GM18502 (cell line): ENCODE measurements around the gene GOLGB1.
"Not testable (repeated sequence)": the region's sequence is repeated elsewhere in the genome, so short reads cannot be mapped to it uniquely, and the experiment has no call there.

Experiments
- ATAC-seq: cut with Tn5 transposase; IDR thresholded peaks from one replicate; pipeline ENCODE4 v1.9.1; 2021; ENCODE audit warnings: mild to moderate bottlenecking; ENCODE audit not compliant: unreplicated experiment, poor library complexity

GOLGB1 gene

DNA sequence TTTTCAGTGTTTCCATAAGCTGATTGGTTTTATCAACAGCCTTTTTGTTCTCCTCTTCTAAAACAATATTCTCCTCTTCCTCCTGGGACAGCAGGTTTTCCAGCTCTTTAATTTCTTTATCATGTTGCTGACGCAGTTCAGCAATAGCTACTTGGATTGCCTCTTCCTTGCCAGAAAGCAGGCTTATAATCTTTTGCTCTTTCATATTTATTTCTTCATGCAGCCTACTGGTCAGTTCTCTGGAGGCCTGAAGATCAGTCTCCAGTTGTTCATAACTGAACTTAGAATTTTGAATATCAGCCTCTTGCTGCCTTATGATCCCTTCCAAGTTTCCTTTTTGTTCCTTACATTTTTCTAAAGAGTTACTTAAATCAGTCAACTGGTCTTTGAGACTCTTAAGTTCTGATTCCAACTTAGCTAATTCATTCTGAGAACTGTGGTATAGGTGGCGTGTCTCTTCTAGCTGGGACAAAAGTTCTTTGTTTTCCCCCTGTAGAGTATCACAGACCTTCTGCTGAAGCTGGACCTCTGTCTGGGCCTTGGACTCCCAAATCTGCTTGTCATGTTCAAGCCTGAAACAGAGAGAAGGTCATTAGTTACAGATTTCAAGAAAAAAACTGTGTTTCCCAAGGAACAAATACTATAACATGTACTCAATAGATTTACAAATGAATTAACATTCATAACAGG is 57.4 kb downstream of the GOLGB1 start:
- ATAC-seq: no peak

DNA sequence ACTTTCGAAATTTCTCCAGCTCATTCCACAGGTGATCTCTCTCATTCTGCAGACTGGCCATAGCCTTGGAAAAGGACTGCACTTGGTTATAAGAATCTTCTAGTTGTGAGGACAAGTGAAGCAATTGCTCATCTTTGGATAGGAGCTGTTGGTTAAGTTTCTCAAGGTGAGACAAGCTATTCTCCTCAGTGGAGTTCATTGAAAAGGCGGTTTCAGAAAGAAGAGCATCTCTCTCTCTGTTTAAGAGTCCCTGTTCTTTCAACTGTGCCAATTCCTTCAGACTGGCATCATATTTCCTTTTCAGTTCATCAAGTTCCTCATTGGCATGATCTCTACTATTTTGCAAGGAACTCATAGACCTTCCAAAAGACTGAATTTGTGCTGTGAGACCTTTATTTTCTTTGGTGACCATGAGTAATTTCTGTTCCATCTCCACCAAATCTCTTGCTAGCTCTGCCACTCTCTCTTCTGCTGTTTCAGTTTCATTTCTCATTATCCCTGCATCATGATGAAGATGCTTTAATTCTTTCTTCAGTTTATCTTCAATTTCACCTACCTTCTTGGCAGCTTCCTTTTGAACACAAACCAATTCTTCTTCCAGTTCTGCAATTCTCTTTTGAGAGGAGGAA is 58.6 kb downstream of the GOLGB1 start:
- ATAC-seq: peak; percentile 71

DNA sequence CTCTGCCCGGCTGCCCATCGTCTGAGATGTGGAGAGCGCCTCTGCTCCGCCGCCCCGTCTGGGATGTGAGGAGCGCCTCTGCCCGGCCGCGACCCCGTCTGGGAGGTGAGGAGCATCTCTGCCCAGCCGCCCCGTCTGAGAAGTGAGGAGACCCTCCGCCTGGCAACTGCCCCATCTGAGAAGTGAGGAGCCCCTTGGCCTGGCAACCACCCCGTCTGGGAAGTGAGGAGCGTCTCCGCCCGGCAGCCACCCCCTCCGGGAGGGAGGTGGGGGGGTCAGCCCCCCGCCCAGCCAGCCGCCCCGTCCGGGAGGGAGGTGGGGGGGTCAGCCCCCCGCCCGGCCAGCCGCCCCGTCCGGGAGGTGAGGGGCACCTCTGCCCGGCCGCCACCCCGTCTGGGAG is 60.8 kb downstream of the GOLGB1 start:
- ATAC-seq: not testable (repeated sequence)

DNA sequence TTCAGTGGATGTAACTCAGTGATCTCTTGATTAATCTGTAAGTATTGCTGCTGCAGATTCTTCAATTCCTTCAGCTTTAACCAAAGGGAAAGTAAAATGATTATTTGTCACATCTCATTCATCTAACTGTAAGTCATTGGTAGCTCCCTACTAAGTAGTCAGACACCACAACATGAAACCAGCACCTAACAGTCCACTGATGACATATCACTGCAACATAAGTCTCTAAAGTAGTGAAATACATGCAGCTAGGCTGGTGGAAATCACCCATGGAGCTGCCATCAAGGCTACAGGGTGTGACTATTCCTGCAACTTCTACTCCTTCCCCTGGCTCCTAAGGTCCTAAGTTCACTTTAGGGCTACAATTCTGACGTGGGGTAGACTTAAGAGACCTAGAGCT is 67.7 kb downstream of the GOLGB1 start:
- ATAC-seq: no peak

DNA sequence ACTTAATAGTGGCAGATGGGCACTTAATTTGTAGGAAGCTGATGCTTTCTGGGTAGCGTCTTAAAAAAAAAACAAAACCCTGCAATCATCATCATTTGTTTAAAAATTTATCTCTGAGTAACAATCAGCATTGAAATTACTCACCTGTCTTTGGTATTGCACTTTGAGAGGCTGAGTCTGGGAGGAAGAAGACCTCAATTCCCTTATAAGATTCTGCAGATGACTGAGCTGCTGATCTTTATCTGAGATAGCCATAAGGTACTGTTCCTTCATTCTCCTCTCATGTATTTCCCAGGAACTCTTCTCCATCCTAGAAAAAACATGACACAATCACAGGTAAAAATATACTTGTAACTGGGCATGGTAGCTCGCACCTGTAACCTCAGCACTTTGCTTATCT is 72.4 kb downstream of the GOLGB1 start:
- no peak for ATAC-seq

DNA sequence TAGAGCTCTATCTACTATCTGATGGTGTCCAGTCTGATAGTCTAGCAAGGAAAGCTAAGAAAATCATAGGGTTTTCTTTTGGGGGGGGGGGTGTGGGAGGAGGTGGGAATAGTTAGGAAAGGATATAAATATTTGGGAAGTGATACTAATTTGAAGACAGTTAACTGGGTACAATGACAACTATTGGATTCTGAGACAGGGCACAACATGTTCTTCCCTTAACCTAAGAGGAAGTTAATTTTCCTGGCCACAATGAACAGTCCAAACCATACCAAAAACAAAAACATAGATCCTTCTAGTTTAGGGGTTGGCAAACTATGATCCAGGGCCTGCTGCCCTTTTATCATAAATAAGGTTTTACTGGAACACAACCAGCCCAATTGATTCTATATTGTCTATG is 78.9 kb downstream of the GOLGB1 start:
- no peak for ATAC-seq

DNA sequence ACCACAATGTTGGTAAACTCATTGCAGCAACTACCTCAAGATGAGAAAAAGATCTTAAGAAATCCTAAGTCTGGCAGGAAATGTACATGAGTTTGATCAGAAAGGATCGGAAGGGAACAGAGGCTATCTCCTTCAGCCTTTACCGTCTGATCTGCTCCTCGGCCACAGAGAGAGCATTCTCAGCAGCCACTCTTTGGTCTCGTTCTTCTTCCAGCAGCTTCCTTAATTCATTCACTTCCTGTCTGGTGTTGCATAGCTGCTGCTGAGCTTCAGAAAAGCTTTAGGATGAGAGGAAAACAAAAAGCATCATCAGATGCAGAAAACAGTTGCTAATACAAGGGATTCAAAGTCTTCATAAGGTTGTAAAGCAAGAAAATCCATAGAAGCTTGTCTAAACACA is 82.2 kb downstream of the GOLGB1 start:
- no peak for ATAC-seq

DNA sequence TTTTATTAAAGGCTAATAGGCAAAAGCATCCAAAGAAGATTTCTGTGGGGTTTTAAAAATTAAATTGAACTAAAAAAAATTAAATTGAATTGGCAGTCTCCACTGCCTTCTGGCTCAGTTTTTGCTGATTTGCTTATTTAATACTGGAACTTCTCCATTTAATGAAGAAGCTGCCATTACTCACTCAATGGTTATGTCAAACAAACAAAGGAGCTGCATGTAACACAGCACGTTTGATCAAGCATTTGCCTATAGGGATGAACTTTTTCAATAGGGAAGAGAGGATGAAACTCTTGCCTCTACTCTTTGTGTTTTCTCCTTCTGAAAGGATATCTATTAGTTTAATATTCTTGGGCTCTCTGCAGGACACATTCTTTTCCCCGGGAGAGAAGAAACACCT is 84.1 kb downstream of the GOLGB1 start:
- ATAC-seq: no peak

DNA sequence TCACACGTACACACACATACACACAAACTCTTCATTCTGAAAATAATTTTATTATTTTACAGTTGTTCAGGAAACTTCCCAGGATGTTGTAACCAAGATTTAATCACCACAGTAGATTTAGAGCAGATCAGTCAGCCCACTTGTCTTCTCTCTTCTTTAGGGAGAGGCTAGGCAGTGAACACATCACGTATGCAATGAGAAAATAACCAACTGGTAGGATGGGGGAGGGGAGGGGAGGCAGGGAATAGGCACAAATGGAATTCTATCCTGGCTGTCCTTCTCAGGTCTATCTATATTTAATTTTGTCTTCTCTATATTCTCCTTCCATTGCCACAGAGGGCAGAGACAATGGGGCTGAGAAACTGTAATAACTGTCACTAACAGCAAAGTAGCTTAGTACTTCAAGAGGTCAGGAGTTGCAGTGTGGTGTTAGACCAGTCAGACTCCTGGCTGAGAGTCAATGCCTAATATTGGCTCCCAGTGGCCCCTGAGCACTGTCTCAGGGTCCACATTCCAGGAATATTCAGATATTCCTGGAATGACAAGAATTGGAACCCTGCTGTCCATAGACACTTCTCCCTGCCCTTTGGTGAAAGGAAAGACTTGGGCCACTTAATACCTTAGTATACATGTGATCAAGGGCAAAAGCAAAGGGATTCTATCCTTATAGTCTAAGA is 86.2 kb downstream of the GOLGB1 start:
- no peak for ATAC-seq

DNA sequence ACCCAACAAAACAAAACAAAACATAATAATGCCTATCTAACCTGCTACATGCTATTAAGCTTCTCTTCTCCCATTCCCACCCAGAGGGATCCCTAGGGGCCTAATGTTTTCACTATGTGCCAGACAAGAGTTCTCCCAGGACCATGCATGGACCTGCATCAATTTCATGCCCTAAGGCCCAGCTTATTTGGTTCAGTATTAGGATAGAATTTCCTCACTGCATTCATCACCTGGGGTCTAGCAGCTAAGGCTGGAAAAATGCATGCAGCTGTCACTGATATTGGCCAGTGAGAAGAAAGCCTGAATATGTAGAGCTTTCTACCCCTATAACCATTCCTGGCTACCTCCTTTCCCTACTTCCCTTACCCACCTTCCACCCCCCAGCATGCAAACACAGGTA is 86.8 kb downstream of the GOLGB1 start:
- no peak for ATAC-seq

DNA sequence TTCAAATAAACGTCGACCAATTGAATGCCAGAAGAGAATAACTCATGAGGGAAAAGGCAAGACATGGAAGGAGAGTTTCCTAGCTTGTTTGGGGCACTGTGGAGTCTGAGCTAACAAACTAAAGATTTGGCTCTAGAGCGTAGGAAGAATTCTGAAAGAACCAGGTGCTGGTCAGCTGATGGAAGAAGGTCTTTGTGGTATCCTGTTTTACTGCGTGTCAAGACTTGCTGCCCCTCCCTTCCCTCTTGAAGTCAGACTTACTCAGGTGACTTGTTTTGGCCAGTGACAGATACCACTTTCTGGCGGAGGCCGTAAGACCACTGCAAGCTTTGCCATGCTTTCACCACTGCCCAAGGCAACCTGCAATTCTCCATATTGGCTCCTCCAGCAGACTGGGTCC is 88.2 kb downstream of the GOLGB1 start:
- ATAC-seq: no peak

DNA sequence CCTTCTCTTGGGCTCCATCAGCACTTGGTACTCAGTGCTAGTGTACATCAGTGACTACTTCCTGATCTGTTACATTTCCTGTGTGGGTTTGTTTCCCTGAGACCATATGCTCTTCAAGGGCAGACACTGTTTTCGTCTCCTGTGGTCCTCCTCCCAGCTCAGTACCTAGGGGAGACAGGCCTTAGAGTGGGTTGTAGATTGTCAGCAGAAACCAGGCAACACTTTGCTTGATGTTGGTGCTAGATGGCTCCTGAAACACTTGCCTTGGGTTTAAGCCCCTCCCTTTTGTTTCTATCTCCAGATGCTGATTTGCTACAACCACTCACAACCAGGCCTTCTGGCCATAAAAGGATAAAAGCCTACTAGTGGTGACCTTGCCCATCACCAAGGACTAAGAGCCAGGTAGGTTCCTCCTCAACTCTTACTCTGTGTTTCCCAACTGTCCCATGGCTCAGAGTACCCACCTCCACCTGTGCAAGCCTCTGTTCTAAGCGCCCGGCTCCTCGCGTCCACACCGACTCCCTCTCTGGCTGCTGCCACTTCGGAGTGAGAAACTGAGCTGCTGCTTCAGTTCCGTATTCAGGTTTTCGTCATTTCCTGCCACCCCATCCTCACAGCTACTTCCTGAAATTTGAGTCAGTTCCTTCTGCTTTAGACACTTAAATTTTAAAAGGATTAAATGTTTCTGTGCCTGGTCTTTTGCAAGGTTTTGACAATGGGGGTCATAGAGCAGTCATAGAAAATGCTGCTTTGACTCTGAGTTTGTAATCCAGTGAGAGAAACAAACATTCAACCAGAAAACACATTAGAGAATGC is 89.0 kb downstream of the GOLGB1 start, which contains the start of gene HCLS1:
TSS of gene HCLS1 (minus strand) at position 548 of the 816 bp plus-strand sequence. CDS start 2,556 bp downstream, outside the sequence.
- peak; percentile 90 for ATAC-seq

DNA sequence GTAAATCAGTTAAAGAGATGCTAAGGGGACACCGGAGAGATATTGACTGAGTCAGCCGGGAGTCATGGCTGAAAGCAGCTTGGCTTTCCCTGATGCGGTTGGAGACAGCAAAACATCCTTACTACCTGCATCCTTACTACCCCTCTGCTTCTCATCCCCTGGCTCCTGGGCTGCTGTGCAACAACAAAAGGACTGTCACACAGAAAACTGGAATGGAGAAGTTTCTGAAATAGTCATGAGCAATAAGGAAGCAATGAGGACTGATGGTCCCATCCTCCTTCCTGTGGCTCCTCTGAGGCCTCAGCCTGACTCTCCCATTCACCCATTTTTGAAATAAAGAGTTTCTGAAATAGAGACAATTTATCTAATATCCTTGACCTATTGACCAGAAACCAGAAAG is 90.0 kb downstream of the GOLGB1 start:
- ATAC-seq: no peak

DNA sequence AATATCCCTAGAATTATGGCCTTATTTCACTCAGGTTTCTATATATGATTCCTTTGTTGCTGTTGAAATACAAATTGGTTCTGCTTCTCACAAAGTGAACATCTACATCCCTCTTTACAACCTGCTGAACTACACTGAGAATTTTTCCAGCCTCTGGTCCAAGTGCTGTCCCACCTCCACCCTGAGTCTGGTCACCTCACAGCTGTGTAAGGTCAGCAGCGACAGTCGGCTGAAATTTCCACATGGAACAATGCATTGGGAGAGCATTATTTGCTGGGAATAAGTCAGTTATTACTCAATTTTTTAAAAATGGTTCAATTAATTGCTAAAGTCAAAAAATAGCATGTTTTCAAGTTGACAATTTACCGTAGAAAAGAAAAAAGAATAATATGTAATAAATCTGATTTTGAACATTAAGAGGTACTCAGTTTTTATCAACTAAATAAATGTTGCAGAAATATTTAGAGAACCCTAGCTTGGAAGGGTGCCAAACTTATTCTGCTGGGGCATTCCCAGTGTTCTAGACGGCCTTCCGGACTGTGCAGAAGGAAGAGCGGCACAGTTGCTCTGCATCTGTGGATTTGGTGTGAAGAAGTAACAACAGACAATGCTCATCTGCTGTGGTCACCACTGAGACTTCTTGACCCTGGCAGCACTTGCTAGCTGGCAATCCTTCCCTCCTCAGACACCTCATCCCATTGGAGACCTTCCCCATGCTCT is 90.7 kb downstream of the GOLGB1 start:
- no peak for ATAC-seq

DNA sequence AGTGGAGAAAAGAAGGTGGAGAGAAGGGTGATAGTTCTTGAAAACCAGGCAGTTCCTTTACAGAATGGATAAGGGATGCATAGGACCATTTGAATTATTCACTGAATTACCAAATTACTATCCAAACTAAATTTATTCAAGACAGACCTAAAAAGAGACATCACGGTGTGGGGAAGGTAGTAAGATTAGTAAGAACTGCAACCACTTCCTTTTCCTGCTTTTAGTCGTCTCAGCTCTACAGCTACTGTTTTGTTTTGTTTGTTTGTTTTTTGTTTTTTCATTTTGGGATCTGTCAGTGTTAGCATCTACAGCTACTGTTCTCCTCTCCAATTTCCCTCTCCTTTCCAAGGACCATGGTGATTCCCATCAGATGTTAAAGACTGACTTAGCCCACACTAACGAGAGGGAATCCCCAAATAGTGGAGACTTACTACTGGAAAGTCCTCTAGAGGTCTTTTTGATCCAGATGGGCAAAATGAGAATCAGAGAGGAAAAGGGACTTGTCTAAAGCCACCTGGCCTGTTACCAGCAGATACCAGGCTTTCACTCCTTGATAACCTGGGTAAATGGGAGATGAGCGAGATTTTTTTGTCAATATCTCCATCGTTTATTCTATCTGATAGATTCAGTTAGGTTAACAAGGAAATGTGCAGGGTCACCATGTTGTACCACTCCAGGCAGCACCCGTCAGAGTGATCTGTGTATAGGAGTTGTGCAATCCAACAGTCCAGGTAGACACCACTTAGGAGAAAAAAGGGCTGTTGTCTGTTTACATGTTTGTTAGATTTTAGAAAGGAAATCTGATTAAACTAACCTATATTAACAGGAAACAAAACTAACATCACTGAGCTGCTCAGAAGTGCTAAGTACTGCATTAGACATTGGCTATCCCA is 94.8 kb downstream of the GOLGB1 start:
- peak; percentile 83 for ATAC-seq

DNA sequence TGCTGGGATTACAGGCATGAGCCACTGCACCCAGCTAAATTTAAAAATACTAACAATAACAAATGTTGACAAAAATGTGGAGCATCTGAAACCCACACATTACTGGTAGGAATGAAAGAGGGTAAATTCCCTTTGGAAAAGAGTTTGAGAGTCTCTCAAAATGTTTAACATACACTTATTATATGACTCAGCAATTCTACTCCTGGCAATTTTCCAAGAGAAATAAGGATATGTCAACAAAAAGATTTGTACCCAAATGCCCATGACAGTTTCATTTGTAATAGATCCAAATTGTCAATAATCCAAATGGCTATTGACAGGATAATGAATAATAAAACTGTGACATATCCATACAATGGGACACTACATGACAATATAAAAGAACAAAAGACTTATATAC is 97.9 kb downstream of the GOLGB1 start:
- ATAC-seq: no peak

DNA sequence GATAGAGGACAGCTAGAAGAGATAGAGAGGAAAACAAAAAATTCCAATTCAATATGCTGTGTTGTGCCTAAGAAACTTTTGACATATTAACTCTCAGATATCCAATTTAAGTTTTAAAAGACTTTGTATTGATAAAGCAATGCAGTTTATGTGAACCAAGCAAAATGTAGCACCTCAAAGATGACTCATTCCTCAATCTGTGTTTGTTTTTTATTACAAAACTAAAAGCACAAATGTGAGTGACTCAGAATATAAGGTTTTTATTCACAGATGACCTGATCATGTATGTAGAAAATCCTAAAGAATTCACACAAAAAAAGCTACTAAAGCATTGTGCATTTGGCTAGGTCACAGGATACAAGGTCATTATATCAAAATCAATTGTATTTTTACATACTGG is 99.9 kb downstream of the GOLGB1 start:
- ATAC-seq: no peak

DNA sequence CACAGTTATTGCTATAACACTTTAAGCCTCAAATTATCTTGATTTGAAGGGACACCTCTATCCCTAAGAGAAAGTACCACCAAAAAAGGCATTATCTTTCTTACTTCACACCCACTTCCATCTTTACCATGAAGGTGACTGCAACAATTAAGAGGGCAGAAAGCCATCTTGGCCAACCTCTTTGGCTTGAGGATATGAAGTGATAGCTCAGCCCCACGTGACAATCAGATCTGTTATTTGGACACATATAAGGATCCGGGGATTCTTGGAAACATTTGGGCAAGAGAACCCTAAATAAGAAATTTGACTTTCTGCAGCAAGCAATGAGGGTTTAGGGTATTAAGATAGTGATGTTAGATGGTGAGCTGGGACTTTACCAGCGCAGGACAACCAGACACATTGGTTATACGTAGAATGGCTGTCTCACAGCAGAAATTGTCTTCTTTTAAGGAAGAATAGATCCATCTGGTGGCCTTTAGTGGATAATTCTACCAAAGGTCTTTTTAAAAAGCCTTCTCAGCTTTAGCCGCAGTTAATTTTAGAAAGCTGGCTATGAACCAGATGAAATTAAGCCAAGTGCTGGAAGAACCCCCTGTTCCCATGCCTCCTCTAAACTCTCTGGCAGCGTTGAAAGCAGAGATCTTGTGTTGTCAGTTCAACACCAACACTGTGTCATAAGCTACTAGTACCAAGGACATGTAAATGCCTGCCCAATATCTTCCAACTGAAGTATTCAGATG is 101.2 kb downstream of the GOLGB1 start:
- ATAC-seq: no peak

DNA sequence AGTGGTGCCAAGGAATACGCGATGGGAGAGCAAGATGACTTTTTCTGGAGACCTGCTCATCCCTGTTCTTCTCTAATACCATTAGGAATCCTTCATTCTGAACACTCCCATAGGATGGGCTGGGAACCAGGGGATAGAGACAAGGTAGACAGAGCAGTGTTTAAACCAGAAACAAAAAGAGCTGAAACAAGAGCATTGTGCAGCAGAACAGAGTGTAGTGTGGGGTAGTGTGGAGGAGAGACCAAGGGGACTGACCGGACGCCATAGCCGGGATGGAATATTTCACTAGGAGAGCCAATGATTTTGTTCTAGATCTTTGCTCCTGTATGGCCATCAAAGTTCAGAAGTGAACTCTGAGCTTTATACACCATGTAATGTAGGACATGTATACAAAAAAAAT is 104.5 kb downstream of the GOLGB1 start:
- no peak for ATAC-seq
